GM19397 (cell line): ENCODE data around the gene OXSR1.

Experiments used
- ATAC-seq: cut with Tn5 transposase; IDR thresholded peaks from one replicate; pipeline ENCODE4 v1.9.1; 2021; ENCODE audit warnings: mild to moderate bottlenecking, moderate library complexity; ENCODE audit not compliant: unreplicated experiment

The OXSR1 gene

GRCh38 chr3:38164952-38165721, at the start of gene OXSR1:
Gene OXSR1 (plus strand): TSS chr3:38165537. CDS start chr3:38165877, 340 bp downstream.
- ATAC-seq: peak; percentile 90

GRCh38 chr3:38115645-38116427, 49.5 kb upstream of the OXSR1 start:
- ATAC-seq: no peak

DNA sequence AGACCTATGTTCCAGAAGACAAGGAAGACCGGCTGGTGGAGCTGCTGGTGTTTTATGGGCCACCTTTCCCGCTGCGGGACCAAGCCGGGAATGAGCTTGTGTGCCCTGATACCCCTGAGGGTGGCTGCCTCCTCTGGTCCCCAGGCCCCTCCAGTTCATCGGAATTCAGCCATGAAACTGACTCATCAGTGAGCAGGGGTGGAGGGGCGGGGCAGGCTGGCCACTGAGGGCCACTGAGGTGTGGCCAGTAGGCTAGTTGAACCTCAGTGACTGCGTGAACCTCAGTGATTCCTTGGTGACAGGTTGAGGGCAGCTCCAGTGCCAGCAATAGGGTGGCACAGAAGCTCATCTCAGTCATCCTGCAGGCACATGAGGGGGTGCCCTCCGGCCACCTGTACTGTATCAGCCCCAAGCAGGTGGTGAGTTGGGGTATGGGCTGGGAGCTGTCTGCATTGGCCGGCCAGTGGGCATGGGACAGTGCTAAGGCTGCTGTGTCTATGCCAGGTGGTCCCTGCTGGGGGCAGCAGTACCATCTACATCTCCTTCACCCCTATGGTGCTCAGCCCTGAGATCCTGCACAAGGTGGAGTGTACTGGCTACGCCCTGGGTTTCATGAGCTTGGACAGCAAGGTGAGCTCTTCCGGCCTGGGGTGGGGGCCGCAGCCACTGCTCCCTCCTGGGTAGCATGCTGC, 48.7 kb upstream of the OXSR1 start:
- ATAC-seq: no peak

GRCh38 chr3:38117163-38117716, 48.1 kb upstream of the OXSR1 start:
- ATAC-seq: no peak

GRCh38 chr3:38117748-38118420, 47.5 kb upstream of the OXSR1 start:
- peak; percentile 55 for ATAC-seq

- no peak for ATAC-seq
Observed at GRCh38 chr3:38118421-38119247, 46.7 kb upstream of the OXSR1 start.

DNA sequence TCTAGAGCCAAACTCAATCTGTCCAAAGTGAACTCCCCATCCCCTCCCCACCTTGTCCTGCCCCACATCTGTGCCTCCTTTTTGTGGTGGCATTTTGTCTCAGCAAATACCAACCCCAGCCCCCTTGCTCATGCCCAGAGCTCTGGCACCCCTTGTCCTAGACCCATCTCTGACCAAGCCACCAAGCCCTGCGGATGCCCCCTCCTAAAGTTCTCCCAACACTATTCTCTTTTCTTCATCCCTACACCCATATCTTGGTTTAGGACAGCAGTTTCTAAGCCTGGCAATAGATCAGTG, 46.1 kb upstream of the OXSR1 start:
- ATAC-seq: no peak

GRCh38 chr3:38119821-38120692, 45.3 kb upstream of the OXSR1 start:
- ATAC-seq: no peak

GRCh38 chr3:38120693-38121450, 44.5 kb upstream of the OXSR1 start:
- ATAC-seq: no peak

DNA sequence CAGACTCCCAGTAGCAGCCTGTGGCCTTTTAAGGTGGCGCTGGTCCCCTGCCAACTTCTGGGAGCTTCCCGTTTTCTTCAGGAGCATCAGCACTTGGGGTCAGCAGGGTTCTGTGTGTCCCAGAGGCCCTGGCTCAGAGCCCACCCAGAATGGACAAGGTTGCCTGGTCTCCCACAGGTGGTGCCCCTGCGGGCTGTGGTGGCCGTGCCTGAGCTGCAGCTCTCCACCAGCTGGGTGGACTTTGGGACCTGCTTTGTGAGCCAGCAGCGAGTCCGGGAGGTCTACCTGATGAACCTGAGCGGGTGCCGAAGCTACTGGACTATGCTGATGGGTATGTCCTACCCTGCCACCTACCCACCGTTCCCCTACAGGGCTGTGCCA, 43.9 kb upstream of the OXSR1 start:
- no peak for ATAC-seq

DNA sequence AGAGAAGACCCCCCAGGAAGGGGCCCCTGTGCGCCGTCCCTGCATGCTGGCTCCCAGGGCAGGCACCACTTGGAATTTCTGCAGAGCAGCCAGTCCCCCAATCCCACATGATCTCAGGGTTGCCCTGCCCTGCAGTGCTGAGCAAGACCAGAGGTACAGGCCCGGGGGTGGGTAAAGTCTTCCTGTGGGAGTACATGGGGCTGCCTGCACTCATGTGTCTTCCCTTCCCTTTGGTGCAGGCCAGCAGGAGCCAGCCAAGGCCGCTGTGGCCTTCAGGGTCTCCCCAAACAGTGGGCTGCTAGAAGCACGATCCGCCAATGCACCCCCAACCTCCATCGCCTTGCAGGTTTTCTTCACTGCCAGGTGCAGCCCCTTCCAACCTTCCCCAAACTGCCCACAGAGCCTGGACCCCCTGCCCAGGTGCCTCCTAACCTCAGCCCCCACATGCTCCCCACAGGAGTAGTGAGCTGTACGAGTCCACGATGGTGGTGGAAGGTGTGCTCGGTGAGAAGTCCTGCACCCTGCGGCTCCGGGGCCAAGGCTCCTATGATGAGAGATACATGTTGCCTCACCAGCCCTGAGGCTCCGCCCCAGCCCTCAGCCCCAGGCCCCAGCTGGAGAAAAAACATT, 43.4 kb upstream of the OXSR1 start:
- no peak for ATAC-seq

DNA sequence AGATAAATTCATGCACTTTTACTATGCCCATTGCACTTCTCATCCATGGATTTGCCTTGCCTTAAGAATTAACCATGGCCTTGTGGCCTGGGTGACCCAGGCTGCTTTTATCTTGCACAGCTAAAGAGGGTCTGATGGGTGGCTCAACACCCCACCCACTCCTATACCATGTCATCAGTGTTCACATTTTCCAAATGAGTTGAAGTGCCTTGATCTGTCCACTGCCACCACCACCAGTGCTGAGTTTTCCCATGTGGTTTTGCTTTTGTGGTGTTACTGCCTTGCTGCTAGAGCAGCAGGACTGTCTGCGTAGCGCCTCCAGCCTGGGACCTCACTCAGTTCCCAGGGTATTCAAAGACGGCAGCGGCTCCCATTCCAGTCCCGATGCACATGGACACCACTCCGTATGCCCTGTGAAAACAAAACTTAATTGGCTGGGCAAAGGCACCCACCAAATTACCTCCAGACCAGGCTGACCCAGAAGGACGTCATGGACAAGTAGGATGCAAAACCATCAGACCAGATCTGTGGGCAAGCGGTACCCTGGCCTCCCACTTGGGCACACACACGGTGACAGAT, 42.5 kb upstream of the OXSR1 start:
- ATAC-seq: no peak

DNA sequence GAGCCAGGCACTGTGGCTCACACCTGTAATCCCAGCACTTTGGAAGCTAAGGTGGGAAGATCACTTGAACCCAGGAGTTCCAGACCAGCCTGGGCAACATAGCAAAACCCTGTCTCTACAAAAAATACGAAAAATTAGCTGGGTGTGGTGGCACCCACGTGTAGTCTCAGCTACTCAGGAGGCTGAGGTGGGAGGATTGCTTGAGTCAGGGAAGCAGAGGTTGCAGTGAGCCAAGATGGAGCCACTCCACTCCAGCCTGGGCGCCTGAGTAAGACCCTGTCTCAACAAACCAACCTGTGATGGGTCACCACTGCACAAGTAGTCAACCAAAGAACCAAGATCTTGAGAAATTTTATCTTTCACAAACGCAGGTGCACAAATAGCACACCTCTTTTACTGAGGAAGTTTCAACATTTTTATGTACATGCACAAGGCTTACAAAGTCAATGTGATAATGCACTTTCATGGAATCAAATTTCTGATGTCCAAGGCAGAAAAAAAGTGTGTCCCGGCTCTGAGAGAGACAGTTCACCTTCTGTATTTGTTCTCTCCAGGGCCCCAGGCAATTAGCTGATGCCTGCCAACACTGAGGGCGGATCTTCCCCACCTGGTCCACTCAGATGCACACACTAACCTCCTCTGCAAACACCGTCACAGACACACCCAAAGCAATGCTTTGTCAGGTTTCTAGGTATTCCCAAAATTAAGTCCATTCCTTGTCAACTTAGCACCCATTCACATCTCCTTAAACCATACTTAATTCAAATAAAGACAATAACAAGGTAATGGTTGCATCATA, 40.8 kb upstream of the OXSR1 start:
- ATAC-seq: no peak

- ATAC-seq: no peak
Observed at GRCh38 chr3:38125305-38126120, 39.8 kb upstream of the OXSR1 start.

- ATAC-seq: no peak
Observed at GRCh38 chr3:38126121-38126892, 39.0 kb upstream of the OXSR1 start.
